NCI-H82 treated with DMSO at 0.1 percent for 48 hours (cell line): ENCODE results near the gene RGS9.

Source experiments
- DNase-seq: peaks from one replicate; lab custom pipeline; 2025; ENCODE audit not compliant: unreplicated experiment; lab: John Stamatoyannopoulos, UW

The RGS9 gene

DNA sequence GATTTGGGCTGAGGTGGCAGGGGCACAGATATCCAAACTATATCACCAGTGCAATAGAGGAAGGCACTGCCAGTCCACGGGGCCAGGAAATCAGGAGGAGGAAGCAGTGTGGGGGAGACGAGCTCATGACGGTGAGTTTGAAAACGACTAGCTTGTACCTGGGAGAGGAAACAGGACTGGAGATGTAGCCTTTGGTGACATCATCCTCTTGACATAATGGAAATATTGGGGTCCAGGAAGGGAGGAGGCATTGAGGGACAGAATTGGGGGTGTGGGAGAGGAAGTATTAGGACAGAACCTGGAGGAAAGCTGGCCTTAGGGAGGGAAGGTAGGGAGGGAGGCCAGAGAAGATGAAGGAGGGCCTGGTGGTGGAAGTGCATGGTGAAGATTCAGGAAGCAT, 109.1 kb downstream of the RGS9 start:
- no peak for DNase-seq

DNA sequence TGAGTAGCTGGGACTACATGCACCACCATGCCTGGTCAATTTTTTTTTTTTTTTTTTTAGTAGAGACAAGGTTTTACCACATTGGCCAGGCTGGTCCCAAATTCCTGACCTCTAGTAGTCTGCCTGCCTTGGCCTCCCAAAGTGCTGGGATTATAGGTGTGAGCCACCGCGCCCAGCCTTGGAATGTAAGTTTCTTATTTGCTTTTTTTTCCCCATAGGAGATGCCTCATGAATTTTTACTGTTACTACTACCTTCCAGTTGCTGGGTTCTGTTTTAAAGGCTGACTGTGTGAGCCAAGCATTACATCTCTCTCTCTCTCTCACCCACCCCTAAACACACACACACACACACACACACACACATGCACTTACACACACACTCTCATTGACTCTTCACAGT, 112.6 kb downstream of the RGS9 start:
- DNase-seq = no peak

DNA sequence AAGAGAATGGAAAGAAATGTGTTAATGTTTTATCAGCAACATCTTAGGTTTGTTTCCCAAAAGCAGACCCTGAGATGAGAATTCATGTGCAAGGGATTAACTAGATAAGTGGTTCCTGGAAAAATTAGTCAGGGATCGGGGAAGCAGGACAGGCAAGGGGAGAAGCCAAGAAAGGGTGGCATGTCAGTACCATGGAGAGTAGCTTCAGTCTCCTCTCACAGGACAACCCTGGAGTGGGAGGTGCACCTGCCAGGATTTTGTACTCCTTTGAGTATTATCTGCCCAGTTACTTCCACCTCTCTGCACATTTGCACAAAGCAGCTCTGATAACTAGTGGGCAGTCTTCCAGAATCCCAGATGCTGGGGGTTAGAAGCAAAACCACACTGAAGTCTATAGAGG, 117.0 kb downstream of the RGS9 start:
- DNase-seq = no peak

DNA sequence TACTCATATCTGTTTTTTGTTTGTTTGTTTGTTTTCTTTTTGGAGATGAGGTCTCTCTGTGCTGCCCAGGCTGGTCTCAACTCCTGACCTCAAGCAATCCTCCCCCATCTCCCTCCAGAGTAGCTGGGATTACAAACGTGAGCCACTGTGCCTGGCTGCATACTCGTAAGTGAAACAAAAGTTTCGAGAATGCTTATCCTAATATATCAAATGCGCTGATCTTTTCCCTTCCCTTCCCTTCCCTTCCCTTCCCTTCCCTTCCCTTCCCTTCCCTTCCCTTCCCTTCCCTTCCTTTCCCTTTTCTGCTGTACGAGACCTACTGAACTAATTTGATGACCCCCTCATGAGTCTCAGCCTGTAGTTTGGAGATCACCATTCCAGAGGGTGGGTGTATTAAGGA, 122.1 kb downstream of the RGS9 start:
- no peak for DNase-seq

DNA sequence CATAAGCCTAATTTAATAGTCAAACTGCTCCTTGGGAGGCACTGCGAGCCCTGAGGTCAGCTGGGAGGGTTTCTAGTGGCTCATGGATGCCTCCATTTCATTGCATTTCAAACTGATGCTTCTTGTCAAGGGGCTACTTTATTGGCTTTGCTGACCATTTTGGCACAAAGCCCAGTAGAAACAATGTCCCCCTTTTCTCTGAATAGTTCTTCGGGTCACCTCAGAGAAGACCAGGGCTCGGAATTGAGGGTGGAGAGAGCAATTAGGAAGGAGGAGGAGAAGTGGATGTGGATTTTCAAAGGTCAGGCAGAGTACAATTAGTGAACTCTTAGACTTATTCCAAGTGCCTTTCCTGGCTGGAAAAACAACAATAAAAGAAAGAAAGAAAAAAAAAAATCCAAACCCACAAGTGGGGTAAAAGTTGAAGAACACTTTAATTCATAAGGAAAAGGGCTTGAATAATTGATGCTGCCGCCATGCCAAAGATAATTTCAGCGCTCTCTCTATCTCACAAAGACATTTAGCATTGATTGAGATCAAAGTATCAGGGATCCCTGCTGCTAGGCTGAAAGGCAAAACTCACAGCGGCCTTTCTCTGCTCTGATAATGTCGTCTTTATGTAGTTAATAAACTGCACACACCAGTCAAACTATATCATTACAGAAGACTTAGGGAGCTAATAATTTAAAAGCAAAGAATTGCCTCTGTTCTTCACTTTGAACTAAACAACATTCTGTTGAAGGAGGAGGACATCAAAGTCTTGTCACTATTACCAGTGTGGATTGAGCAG, 122.7 kb downstream of the RGS9 start:
- no peak for DNase-seq

DNA sequence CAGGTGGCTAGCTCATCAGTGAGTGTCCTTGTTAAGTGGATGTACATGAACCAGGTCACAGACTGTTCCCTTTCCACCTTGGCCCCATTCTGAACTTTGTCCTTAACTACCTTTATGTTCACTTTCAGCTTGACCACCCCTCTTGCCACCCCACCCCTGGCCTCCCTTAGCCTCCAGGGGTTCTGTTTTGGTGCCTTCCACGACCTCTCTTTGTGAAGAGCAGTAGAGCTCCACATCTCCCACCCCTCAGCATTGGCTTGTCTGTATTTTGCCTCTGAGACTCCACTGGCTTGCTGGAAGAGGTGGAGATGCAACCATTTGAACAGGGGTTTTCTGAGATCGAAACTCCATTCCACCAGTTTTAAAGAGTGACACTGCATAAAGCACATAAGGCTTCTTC, 123.5 kb downstream of the RGS9 start:
- DNase-seq = no peak

DNA sequence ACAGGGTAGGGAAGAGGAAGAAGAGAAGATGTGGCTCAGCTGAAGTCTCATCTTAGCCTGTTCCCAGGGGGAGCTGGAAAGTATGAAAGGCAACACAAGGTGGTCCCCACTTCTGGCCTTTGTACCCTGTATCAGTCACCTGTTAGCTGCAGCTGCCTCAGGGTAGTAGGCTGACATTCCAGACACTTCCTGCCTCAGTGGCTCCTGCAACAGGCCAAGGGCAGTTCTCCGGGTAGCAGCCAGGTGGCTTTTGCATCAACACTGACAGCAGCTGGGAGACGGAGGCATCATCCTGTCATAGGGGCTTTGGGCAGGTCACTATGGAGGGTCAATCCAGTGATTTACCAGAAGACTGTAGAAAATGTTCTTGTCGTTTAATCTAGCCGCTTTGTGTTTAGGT, 124.0 kb downstream of the RGS9 start:
- DNase-seq = no peak

DNA sequence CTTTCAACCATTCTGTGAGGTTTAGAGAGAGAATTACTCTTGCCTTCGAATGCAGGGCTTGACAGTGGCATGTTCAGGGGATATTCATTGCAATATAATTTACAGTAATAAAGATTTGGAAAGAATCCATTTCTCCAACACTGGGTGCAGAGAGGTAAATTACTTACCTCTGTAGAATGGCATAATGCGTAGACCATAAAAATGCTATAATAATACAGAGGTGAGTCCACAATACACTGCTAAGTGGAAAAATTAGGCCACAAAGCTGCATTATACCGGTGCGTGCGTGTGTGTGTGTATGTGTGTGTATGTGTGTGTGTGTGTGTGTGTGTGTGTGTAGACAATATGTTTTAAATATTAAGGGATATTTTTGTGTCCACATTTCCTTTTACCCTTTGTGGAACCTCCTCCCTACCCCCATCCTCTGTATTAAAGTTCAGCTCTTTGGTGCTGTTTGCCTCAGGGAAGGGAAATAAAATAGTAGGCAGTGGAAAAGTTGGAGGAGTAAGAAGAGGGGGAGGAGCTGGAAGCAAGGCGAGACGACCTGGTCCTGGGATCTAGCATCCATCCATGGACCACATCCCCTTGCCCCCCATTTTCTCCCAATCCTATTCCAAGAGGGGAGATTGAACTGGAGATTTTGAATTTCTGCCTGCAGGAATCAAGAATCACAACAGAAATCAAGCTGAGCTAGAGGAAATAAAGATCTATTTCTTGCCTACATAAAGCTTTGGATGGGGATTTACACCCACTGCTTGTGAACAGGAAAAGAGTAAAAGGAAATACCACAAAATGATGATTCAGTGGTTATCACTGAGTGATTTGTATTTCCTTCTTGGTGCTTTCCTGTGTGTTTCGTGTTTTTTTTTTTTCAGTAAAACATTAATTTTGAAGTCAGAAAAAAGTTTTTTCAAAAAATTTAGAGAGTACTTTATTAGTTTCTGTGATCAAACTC, 124.8 kb downstream of the RGS9 start:
- no peak for DNase-seq

DNA sequence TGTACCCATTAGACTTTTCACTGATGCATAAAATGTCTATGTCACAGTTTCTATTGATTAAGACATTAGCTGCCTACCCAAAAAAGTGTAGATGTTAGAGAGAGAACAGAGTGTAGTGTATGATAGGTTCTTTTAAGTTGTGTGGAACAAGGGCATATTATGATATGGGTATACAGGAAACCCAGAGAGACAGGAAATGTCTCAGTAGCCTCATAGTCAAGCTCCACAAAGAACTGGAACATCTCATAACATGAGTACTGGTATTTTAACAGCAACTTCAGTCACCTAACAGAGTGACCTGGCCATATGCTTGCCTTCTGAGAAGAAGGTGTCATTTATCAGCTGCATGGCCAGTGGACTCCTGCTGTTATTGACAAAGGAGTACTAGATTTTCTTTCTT, 128.1 kb downstream of the RGS9 start:
- DNase-seq = no peak

DNA sequence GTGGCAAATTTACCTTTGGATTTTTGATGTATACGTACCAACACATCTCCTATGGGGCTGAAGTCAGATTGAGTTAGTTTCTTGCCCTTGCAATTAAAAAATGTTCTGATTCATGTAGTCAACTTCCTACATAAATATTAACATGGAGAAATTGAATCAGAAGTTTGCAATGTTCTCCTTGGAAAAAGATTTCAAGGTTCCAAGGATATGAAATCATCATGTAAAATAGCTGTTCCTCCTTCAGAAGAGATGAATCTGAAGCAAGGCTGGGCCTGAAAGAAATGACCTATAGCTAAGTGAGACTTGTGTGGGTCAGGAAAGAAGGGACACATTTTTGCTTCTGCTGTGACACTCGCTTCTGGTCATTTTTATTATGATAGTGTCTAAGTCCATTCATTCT, 131.7 kb downstream of the RGS9 start:
- no peak for DNase-seq

DNA sequence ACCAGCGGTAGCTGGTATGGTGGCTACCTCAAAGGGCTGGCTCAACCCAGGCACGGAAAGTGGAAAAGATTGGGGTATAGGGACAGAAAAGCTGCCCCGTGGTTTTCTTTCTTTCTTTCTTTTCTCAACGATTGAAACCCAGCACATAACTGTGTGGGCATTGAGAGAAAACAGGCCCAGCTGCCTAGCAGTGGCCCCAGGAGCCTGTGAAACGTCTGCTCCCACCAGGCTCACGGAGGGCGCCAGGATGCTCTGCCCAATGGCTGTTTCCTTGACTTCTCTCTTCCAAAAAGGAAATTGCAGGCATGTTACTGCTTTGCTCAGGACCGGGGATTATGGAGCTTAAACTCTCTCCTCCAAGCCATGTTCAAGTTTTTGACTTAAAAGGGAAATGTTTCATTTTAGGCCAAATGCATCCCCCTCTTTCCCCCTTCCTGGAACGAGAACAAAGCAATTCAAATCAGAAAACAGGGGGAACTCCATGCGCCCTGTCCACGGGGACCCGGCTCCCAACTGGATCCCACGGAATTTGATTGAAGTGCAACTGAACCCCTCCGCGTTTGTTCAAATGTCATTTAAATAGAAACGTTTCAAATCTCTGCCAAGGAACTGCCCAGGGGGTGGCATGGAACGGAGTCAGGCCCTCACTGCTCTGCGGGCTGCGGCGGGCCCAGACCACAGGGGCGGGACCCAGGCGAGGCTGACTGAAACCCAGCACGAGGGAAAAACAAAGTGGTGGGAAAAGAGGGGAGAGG, 133.5 kb downstream of the RGS9 start:
- DNase-seq = no peak

DNA sequence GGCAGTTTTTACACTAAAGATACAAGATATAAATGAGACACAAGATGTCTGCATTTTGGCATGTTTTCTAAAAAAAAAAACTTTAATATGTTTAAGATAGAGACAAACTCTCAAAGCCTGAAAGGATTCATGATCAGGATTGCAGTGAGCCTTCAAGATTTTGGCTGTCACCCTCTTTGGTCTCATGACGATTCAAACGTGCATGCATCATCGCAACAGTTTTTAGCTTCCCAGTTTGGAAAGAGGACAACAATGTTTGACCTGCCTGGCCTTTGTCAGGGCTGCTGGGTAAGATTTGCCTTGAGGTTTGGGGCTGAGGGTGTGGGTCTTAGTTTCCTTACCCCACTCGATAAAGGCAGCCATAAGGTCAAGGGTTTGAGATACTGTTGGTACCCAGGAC, 134.1 kb downstream of the RGS9 start:
- no peak for DNase-seq
